Osteocyte (in vitro differentiated cells): Measurements from ENCODE around the gene PVR. TPM values are rescaled to one million over a fixed set of nuclear protein-coding genes. Genes with fewer than 3 reads are reported as not detected.
A peak's percentile ranks its signal among the peaks of the same experiment; 100 is the strongest.
"Not testable (repeated sequence)": the region's sequence is repeated elsewhere in the genome, so short reads cannot be mapped to it uniquely, and the experiment has no call there.

Source experiments
- DNase-seq: peaks from one replicate; pipeline ENCODE4 v3.0.0; 2021; ENCODE audit warnings: mixed read lengths; ENCODE audit not compliant: unreplicated experiment; ENCODE audit errors: extremely low spot score
- H3K27ac Mint-ChIP-seq: one replicate; pipeline ENCODE4 v1.8.0; 2021; ENCODE audit warnings: mild to moderate bottlenecking, mixed read lengths; ENCODE audit not compliant: unreplicated experiment
- H3K27me3 Mint-ChIP-seq: one replicate; pipeline ENCODE4 v1.8.0; 2021; ENCODE audit warnings: mixed read lengths; ENCODE audit not compliant: unreplicated experiment
- H3K36me3 Mint-ChIP-seq: one replicate; pipeline ENCODE4 v1.8.0; 2021; ENCODE audit warnings: mixed read lengths; ENCODE audit not compliant: unreplicated experiment
- H3K4me1 Mint-ChIP-seq: one replicate; pipeline ENCODE4 v1.8.0; 2021; ENCODE audit warnings: mixed read lengths; ENCODE audit not compliant: unreplicated experiment
- H3K4me3 Mint-ChIP-seq: one replicate; pipeline ENCODE4 v1.8.0; 2021; ENCODE audit warnings: mild to moderate bottlenecking, moderate library complexity, mixed read lengths; ENCODE audit not compliant: unreplicated experiment
- H3K9me3 Mint-ChIP-seq: one replicate; pipeline ENCODE4 v1.8.0; 2021; ENCODE audit warnings: mixed read lengths; ENCODE audit not compliant: unreplicated experiment
- CTCF ChIP-seq: fragments of 200-600 bp; sonication (generic); IDR thresholded peaks from 2 replicates; pipeline ENCODE4 v1.5.0; 2021; ENCODE audit warnings: antibody characterized with exemption, mild to moderate bottlenecking, moderate library complexity
- total RNA-seq: library from RNA; stranded (reverse); gene quantifications from 2 replicates; pipeline ENCODE4 v1.2.1, GENCODE V29; 2021

PVR gene
- total RNA-seq, 1 donor from 2014 or later = 31.4 TPM

GRCh38 chr19:44683434-44684210 lies 39.9 kb downstream of the PVR start:
- Mint-ChIP-seq H3K4me3 (no peak overlapping the region), H3K9me3 (no peaks in the 10 kb centered on the region), H3K36me3 (no peaks in the 10 kb centered on the region), H3K27me3 (no peaks in the 10 kb centered on the region), H3K27ac (no peak overlapping the region), H3K4me1 (peaks cover 15% of the 10 kb centered on the region)
- DNase-seq = no peak
- no peak for TF ChIP-seq CTCF

GRCh38 chr19:44684396-44684795 lies 40.7 kb downstream of the PVR start:
- not testable (repeated sequence) for H3K9me3 Mint-ChIP-seq, H3K36me3 Mint-ChIP-seq, H3K4me3 Mint-ChIP-seq, H3K27ac Mint-ChIP-seq, H3K27me3 Mint-ChIP-seq, DNase-seq
- H3K4me1 Mint-ChIP-seq = peaks cover 19% of the 10 kb centered on the region

GRCh38 chr19:44684892-44685863 lies 41.5 kb downstream of the PVR start:
- H3K9me3 Mint-ChIP-seq = no peaks in the 10 kb centered on the region
- H3K27me3 Mint-ChIP-seq = no peaks in the 10 kb centered on the region
- no peak for DNase-seq
- TF ChIP-seq CTCF = no peak
- H3K27ac Mint-ChIP-seq = peak overlapping the region; percentile 49
- H3K4me1 Mint-ChIP-seq = peaks cover 19% of the 10 kb centered on the region
- no peaks in the 10 kb centered on the region for H3K36me3 Mint-ChIP-seq
- H3K4me3 Mint-ChIP-seq = no peak overlapping the region

GRCh38 chr19:44685877-44686276 lies 42.2 kb downstream of the PVR start:
- Mint-ChIP-seq H3K4me1 (peaks cover 19% of the 10 kb centered on the region), H3K4me3 (no peak overlapping the region), H3K27me3 (no peaks in the 10 kb centered on the region), H3K27ac (no peak overlapping the region), H3K9me3 (no peaks in the 10 kb centered on the region), H3K36me3 (no peaks in the 10 kb centered on the region)
- DNase-seq = no peak
- no peak for TF ChIP-seq CTCF

- no peak for DNase-seq
- no peak overlapping the region for H3K4me3 Mint-ChIP-seq
- H3K9me3 Mint-ChIP-seq = no peaks in the 10 kb centered on the region
- no peak for TF ChIP-seq CTCF
- no peaks in the 10 kb centered on the region for H3K36me3 Mint-ChIP-seq
- peaks cover 19% of the 10 kb centered on the region for H3K4me1 Mint-ChIP-seq
- no peak overlapping the region for H3K27ac Mint-ChIP-seq
- no peaks in the 10 kb centered on the region for H3K27me3 Mint-ChIP-seq
Observed at GRCh38 chr19:44686896-44687295, 43.2 kb downstream of the PVR start.
